Fibroblast of villous mesenchyme (primary cell): ENCODE results near the gene PRR15L. TPM values are rescaled to one million over a fixed set of nuclear protein-coding genes. Genes with fewer than 3 reads are reported as not detected.

ENCODE experiments used
- DNase-seq: peaks from one replicate; pipeline ENCODE4 v3.0.0-alpha.2; 2010; ENCODE audit warnings: low read depth
- H3K4me3 ChIP-seq: 2 replicates; pipeline ENCODE4 v1.5.1; 2011; ENCODE audit warnings: low read depth, mild to moderate bottlenecking, low read length
- CTCF ChIP-seq: IDR thresholded peaks from 2 replicates; pipeline ENCODE4 v1.5.1; 2012; ENCODE audit warnings: low read depth, mild to moderate bottlenecking, low read length; ENCODE audit not compliant: insufficient read depth
- total RNA-seq: library from RNA; depleted of rRNA; stranded (reverse); fragments of >200 nt; gene quantifications from 2 replicates; pipeline ENCODE4 v1.2.3, GENCODE V29; 2012

The PRR15L gene
- total RNA-seq, 1 donor, result not detected

DNA sequence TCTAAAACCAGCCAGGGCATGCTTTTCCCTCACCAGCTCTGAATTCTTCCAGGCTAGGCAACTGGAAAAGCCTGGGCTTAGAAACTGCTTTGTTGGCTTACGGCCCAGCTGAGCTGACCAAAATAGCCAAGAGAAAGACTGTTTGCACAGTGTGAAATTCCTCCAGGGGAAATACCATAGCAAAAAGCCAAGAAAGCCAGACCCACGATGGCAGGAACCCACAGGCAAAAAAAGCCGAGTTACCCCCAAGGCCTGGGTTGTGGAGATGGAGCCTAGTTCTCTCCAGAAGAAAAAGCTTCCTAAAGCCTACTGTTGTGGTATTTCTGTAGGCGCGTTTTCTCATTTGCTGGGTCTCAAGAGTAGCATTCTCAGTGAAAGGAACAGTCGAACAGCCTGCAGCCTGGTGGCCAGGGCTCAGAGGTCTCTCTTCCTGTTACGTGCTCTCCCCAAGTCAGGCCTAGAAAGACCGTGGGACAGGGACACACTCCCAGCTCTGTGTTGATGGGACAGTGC lies 52.4 kb downstream of the PRR15L start:
- no peak for TF ChIP-seq CTCF

DNA sequence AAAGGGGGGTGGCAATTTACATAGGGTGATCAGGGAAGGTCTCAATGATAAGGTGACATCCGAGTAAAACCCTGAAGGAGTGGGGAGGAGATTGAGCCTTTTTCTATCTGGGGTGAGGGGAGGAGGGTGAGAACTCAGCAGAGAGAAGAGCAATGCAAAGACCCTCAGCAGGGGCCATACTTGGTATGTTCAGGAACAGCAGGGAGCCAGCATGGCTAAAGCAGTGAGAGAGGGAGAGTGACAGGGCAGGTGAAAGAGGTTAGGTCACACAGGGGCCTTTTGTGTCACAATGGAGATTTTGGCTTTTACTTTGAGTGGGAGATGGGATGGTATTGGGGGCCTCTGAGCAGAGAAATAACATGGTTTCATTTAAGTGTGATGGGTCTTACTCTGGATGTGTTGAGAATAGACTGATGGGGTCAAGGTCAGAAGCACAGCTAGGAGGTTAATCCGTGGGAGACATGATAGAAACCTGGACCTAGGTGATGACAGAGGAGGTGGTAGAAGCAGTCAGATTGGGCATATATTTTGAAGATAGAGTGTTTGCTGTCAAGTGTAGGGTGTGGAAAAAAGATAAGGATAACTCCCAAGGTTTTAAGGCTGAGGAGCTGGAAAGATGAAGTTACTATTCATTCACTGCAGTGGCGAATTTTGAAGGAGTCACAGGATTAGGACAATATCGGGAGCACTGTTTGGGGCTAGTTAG lies 55.5 kb downstream of the PRR15L start:
- TF ChIP-seq CTCF, result no peak
- DNase-seq, result no peak
- no peak overlapping the region for H3K4me3 ChIP-seq

More for the DNA sequence above, 52.4 kb downstream of the PRR15L start:
- DNase-seq, result peak; percentile 78
- H3K4me3 ChIP-seq, result no peak overlapping the region

Other genes with a start within 250 kb of the PRR15L start
- not detected in 2 replicates for gene TBX21, start 224.6 kb downstream of the PRR15L start, total RNA-seq
- gene OSBPL7, start 136.1 kb downstream of the PRR15L start, total RNA-seq, result 6.9 and 13.5 TPM in 2 replicates
- gene MRPL10, start 126.3 kb downstream of the PRR15L start, total RNA-seq, result 20.7 and 24.5 TPM in 2 replicates
- gene LRRC46, start 126.2 kb downstream of the PRR15L start, total RNA-seq, result under 0.01 and 0.32 TPM in 2 replicates
- gene SCRN2, start 116.6 kb downstream of the PRR15L start, total RNA-seq, result 25.0 and 33.2 TPM in 2 replicates
- under 0.01 TPM in 2 replicates for gene SP6, start 106.7 kb downstream of the PRR15L start, total RNA-seq
- gene SP2, start 61.6 kb downstream of the PRR15L start, total RNA-seq, result 0.64 and 2.2 TPM in 2 replicates
- gene PNPO, start 16.3 kb downstream of the PRR15L start, total RNA-seq, result 20.0 and 49.2 TPM in 2 replicates
- 32.4 and 41.6 TPM in 2 replicates for gene CDK5RAP3, start 13.2 kb upstream of the PRR15L start, total RNA-seq
- gene COPZ2, start 79.9 kb upstream of the PRR15L start, total RNA-seq, result 61.3 and 75.7 TPM in 2 replicates
- 110 and 132 TPM in 2 replicates for gene NFE2L1, start 90.5 kb upstream of the PRR15L start, total RNA-seq
- 42.5 and 60.9 TPM in 2 replicates for gene CBX1, start 143.6 kb upstream of the PRR15L start, total RNA-seq
- 12.9 and 19.0 TPM in 2 replicates for gene SNX11, start 149.9 kb upstream of the PRR15L start, total RNA-seq